HG02970 (cell line): ENCODE results near the gene SPATA32.

Experiments used
- ATAC-seq: cut with Tn5 transposase; IDR thresholded peaks from one replicate; pipeline ENCODE4 v1.9.1; 2021; ENCODE audit warnings: mild to moderate bottlenecking, moderate library complexity, moderate number of reproducible peaks; ENCODE audit not compliant: unreplicated experiment, low FRiP score

Gene SPATA32

GRCh38 chr17:45232514-45233422 lies 29.1 kb downstream of the SPATA32 start:
- ATAC-seq: no peak

- ATAC-seq: no peak
Observed at GRCh38 chr17:45231481-45232116, 30.3 kb downstream of the SPATA32 start.

GRCh38 chr17:45230787-45231480 lies 31.0 kb downstream of the SPATA32 start:
- no peak for ATAC-seq

GRCh38 chr17:45230410-45230786 lies 31.5 kb downstream of the SPATA32 start:
- no peak for ATAC-seq

- no peak for ATAC-seq
Observed at GRCh38 chr17:45229681-45230409, 32.0 kb downstream of the SPATA32 start.

- no peak for ATAC-seq
Observed at GRCh38 chr17:45228763-45229539, 32.9 kb downstream of the SPATA32 start.

- ATAC-seq: no peak
Observed at GRCh38 chr17:45227926-45228762, 33.8 kb downstream of the SPATA32 start.

GRCh38 chr17:45227101-45227925 lies 34.6 kb downstream of the SPATA32 start:
- ATAC-seq: no peak

- no peak for ATAC-seq
Observed at GRCh38 chr17:45226576-45226975, 35.3 kb downstream of the SPATA32 start.

- peak; percentile 43 for ATAC-seq
Observed at GRCh38 chr17:45225964-45226530, 35.8 kb downstream of the SPATA32 start.

- ATAC-seq: no peak
Observed at GRCh38 chr17:45225051-45225700, 36.7 kb downstream of the SPATA32 start.

GRCh38 chr17:45224671-45225050 lies 37.2 kb downstream of the SPATA32 start:
- ATAC-seq: no peak

- ATAC-seq: no peak
Observed at GRCh38 chr17:45223539-45224528, 38.1 kb downstream of the SPATA32 start.

- no peak for ATAC-seq
Observed at GRCh38 chr17:45222996-45223538, 38.8 kb downstream of the SPATA32 start.

GRCh38 chr17:45222289-45222995 lies 39.5 kb downstream of the SPATA32 start:
- ATAC-seq: no peak
